Hypothalamus (tissue), 51 donors: ENCODE results near the gene MOV10.
A peak's percentile ranks its signal among the peaks of the same experiment; 100 is the strongest.

Experiments used
- DNase-seq, 51 donors: peaks; one replicate each; lab custom pipeline; 2025; lab: John Stamatoyannopoulos, UW

MOV10 gene

GRCh38 chr1:112697781-112698201 lies 23.3 kb downstream of the MOV10 start:
- DNase-seq: no peak

- DNase-seq: no peak
These were observed 24.2 kb downstream of the MOV10 start for GRCh38 chr1:112698366-112699310.

- DNase-seq: no peak
These were observed 25.1 kb downstream of the MOV10 start for GRCh38 chr1:112699425-112700144.

- peak in 50 of 51 donors; percentile 32 to 96 (median 82) for DNase-seq
These were observed 26.1 kb downstream of the MOV10 start for GRCh38 chr1:112700290-112701226.

- DNase-seq: no peak
These were observed 27.0 kb downstream of the MOV10 start for GRCh38 chr1:112701227-112702066.

- DNase-seq: no peak
These were observed 27.6 kb downstream of the MOV10 start for GRCh38 chr1:112702067-112702395.

- DNase-seq: peak in 1 of 51 donors; percentile 30
These were observed 28.2 kb downstream of the MOV10 start for GRCh38 chr1:112702420-112703261.

GRCh38 chr1:112703706-112704105 lies 29.2 kb downstream of the MOV10 start:
- no peak for DNase-seq

GRCh38 chr1:112704391-112704933 lies 30.0 kb downstream of the MOV10 start:
- peak in 46 of 51 donors; percentile 33 to 91 (median 78) for DNase-seq

GRCh38 chr1:112704934-112705627 lies 30.6 kb downstream of the MOV10 start:
- peak in 30 of 51 donors; percentile 32 to 87 (median 70) for DNase-seq

- peak in 23 of 51 donors; percentile 17 to 85 (median 63) for DNase-seq
These were observed 32.2 kb downstream of the MOV10 start, which contains the start of gene RHOC for GRCh38 chr1:112706505-112707220. TSS of gene RHOC (minus strand) at chr1:112707127. CDS start at chr1:112703799, 3,328 bp downstream.

GRCh38 chr1:112707221-112708001 lies 33.0 kb downstream of the MOV10 start:
- DNase-seq: peak in 49 of 51 donors; percentile 15 to 84 (median 66)

GRCh38 chr1:112708002-112708448 lies 33.6 kb downstream of the MOV10 start:
- no peak for DNase-seq

GRCh38 chr1:112708489-112708888 lies 34.0 kb downstream of the MOV10 start:
- no peak for DNase-seq

GRCh38 chr1:112710159-112710558 lies 35.7 kb downstream of the MOV10 start:
- DNase-seq: no peak

GRCh38 chr1:112710586-112710985 lies 36.1 kb downstream of the MOV10 start:
- no peak for DNase-seq
